SIG-M5 (cell line): ENCODE results near the gene TNRC18.
"Not testable (repeated sequence)": the region's sequence is repeated elsewhere in the genome, so short reads cannot be mapped to it uniquely, and the experiment has no call there.

Experiments
- DNase-seq: peaks from one replicate; lab custom pipeline; 2025; lab: John Stamatoyannopoulos, UW

The TNRC18 gene, protein sequence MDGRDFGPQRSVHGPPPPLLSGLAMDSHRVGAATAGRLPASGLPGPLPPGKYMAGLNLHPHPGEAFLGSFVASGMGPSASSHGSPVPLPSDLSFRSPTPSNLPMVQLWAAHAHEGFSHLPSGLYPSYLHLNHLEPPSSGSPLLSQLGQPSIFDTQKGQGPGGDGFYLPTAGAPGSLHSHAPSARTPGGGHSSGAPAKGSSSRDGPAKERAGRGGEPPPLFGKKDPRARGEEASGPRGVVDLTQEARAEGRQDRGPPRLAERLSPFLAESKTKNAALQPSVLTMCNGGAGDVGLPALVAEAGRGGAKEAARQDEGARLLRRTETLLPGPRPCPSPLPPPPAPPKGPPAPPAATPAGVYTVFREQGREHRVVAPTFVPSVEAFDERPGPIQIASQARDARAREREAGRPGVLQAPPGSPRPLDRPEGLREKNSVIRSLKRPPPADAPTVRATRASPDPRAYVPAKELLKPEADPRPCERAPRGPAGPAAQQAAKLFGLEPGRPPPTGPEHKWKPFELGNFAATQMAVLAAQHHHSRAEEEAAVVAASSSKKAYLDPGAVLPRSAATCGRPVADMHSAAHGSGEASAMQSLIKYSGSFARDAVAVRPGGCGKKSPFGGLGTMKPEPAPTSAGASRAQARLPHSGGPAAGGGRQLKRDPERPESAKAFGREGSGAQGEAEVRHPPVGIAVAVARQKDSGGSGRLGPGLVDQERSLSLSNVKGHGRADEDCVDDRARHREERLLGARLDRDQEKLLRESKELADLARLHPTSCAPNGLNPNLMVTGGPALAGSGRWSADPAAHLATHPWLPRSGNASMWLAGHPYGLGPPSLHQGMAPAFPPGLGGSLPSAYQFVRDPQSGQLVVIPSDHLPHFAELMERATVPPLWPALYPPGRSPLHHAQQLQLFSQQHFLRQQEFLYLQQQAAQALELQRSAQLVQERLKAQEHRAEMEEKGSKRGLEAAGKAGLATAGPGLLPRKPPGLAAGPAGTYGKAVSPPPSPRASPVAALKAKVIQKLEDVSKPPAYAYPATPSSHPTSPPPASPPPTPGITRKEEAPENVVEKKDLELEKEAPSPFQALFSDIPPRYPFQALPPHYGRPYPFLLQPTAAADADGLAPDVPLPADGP (N-terminal part only)

GRCh38 chr7:5423306-5423975 is at the start of gene TNRC18:
TNRC18 (minus strand) TSS chr7:5423834; CDS start chr7:5421246, 2,588 bp downstream.
- DNase-seq = no peak

DNA sequence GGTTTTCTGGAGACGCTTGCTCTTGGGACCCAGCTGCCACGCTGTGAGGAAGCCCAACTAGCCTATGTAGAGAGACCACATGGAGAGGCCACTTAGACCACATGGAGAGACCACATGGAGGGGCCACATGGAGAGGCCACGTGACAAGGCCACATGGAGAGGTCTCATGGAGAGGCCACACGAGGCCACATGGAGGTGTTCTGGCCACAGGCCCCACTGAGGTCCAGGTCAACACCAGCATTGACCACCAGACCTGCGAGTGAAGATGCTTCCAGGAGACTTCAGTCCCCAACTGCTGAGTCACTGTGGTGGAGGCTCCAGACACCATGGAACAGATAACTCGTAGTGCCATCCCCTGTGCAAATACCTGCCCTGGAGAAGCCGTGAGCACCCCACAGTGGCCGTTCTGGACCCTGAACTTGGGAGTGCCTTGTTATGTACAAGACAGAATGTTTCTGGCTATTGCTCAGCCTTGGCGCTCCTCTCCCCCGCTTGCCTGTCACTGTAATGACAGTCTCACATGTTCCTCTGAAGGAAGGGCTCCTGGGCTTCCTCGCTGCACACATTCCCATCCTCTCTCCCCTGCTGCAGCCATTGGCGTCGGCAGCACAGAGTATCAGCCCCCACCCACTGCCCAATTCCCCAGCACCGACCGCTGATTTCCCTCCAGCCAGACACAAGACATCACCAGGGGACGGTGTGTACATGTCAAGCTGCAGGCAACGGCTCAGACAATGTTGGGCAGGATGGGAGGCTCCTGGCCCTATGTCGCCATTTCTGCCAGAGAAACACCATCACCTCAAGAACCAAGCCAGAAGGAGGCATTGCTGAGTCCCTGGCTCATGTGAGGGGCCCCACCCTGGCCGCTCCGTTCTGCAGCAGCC is 49.0 kb upstream of the TNRC18 start:
- DNase-seq = no peak

DNA sequence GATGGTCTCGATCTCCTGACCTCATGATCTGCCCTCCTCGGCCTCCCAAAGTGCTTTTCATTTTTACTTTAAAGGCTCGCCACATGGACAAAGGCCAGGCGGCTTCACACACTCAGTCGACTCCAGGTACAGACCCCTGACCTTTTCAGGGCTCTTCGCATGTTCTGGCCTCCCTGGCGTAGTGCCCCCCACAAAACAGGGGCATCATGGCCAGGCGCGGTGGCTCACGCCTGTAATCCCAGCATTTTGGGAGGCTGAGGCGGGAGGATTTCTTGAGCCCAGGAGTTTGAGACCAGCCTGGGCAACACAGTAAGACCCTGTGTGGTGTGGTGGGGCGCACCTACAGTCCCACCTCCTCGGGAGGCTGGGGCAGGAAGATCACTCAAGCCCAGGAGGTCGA is 48.0 kb upstream of the TNRC18 start:
- DNase-seq = not testable (repeated sequence)

- no peak for DNase-seq
These were observed 47.2 kb upstream of the TNRC18 start for GRCh38 chr7:5470816-5471215.

DNA sequence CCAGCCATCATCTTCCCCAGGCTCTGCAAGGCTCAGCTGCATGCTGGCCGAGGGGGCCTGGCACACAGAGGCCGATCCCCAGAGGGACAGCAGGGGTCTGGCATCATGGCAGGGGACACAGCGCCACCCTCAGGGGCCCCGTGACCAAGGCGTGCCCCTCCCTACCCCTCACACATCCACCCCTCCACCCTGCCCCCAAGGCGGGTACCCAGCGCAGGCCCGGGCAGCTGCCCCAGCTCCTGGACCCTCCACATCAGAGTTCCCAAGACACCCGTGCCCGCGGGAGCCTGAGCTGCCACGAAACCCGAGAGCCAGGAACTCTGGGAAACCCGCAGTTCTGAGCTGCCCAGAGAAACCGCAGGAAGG is 46.5 kb upstream of the TNRC18 start:
- no peak for DNase-seq

DNA sequence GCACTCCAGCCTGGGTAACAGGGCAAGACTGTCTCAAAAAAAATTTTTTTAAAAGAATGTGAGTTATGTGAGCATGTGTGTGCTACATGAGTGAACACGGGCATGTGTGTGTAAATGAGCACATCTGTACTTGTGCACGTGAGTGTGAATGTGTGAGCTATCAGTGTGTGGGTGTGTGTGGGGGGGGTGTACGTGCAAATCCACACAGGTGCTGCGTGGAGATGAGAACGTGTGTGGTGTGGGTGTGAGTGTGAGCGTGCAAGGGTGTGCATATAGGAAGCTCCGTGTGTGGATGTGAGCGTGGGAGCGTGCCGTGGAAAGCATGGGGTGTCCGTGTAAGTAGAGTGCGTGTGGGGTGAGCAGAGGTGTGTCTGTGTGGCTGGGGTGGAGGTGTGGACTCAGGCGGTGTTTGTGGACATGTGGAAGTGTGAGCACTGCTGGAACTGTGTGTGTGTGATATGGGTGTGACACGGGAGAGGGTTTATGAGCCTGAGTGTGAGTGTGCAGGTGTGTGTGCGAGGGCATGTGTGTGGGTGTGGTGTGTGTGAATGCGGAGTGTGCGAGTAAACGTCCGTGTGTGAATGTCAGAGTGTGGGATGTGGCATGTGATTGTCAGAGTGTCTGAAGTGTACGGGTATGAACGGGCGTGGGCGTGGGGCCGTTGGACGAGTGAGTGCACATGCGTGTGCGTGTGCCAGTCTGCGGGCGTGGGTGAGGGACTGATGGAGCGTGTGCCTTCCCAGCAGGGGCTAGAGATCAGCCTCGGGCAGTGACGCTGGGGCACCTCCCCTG is 45.9 kb upstream of the TNRC18 start:
- no peak for DNase-seq

DNA sequence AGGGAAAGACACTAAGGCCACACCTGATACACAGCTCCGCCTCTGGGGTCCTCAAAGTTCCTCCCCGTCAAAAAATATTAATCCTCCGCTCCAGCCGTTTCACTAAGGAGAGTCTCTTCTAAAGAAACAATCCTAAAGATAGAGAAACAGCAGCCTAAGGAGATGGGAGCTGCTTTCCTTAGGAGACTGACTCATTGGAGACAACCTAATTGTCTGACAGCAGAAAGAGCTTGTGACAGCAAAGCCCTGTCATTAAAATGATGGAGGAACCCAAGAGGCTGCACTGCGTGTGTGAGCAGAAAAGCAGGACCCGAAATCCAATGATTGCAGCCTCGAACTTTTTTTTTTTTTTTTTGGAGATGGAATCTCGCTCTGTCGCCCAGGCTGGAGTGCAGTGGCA is 44.0 kb upstream of the TNRC18 start:
- DNase-seq = no peak

DNA sequence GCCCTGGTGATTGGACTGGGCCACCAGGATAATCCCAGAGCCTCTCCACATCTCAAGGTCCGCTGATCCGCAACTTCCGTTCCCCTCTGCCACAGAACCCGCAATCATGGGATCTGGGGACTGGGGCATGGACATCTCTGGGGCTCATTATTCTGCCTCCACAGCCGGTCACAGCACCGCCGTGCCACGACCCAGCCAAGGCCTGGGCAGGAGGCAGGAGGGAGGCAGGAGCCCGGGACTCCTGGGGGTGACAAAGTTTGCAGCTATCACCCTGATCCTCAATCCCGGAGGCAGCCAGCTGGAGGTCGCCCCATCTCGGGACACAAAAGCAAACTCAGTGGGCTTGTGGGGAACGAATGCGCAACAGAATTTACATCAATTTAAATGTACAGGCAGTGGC is 42.9 kb upstream of the TNRC18 start:
- no peak for DNase-seq

GRCh38 chr7:5463031-5463430 is 39.4 kb upstream of the TNRC18 start:
- DNase-seq = no peak

GRCh38 chr7:5462216-5462615 is 38.6 kb upstream of the TNRC18 start:
- DNase-seq = no peak

DNA sequence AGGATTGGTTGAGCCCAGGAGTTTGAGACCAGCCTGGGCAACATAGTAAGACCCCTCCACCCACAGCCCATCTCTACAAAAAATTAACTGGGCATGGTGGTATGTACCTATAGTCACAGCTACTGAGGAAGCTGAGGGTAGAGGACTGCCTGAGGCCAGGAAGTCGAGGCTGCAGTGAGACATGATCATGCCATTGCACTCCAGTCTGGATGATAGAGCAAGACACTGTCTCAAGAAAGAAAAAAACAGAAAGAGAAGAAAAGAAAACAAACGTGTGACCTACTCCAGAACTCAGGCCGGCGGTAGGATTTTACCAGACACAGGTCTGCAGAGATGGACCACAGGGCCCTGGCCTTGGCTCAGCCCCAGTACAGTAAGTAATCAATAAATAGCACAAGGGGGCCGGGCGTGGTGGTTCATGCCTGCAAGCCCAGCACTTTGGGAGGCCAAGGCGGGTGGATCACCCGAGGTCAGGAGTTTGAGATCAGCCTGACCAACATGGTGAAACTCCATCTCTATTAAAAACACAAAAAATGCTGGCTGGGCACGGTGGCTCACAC is 35.4 kb upstream of the TNRC18 start:
- DNase-seq = no peak

GRCh38 chr7:5457245-5457735 is 33.7 kb upstream of the TNRC18 start:
- no peak for DNase-seq

- no peak for DNase-seq
These were observed 32.8 kb upstream of the TNRC18 start for GRCh38 chr7:5456409-5456808.

GRCh38 chr7:5455581-5456219 is 32.1 kb upstream of the TNRC18 start:
- no peak for DNase-seq

GRCh38 chr7:5455175-5455574 is 31.5 kb upstream of the TNRC18 start:
- no peak for DNase-seq

DNA sequence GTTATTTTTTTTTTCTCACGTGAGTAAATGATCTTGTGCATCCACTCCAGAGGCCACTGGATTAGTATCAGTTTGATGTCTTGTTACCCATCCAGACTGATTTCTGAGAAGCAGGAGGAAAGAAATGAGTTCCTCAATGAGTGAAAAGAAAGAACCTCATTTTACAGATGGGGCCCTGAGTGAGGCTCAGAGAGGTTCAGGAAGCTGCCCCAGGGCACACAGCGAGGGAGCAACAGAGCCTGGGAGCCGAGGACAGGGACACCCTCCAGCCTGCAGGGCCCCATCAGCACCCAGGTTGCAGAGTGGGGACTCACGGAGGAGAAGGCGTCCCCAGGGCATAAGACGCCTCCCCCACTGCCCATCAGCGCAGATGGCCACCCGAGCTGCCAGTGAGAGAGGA is 30.9 kb upstream of the TNRC18 start:
- DNase-seq = no peak

DNA sequence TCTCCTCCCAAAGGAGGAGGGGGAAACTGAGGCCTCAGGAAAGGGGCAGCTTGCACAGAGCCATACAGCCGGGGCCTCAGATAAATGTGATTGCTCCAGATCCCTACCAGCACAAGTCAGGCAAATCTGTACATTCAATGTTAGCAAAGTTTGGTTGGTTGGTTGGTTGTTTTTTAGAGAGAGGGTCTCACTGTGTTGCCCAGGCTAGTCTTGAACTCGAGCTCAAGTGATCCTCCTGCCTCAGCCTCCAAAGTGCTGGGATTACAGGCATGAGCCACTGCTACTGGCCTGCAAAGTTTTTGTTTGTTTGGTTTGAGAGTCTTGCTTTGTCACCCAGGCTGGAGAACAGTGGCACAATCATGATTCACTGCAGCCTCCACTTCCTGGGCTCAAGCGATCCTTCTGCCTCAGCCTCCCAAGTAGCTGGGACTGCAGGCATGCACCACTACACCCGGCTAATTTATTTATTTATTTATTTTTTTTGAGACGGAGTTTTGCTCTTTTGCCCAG is 30.0 kb upstream of the TNRC18 start:
- no peak for DNase-seq

- DNase-seq = no peak
These were observed 29.4 kb upstream of the TNRC18 start for GRCh38 chr7:5452937-5453540.

DNA sequence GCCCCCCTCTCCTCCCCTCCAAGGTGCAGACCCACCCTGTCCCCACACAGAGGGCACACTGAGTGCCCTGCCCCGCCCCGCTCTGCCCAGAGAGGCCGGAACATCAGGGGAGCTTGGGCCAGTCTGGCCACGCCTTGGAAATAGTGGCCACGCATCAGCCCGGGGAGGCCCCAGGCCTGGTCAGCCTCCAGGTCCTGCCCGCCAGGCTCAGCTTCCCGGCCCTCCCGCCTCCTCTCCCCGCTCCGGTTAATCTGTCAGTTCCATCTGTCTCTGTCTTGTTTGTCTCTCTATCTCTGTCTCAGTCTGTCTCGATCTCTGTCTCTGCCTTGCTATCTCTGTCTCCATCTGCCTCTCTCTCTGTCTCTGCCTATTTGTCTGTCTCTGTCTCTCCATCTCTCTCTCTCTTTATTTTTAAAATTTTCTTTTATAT is 28.9 kb upstream of the TNRC18 start:
- DNase-seq = no peak
